ENCODE results near the gene SLF2.

- no peak for TF ChIP-seq POLR2A (IDR thresholded peaks at IDR 0.05)
- TF ChIP-seq EP300 (IDR thresholded peaks at IDR 0.05) = no peak
These were observed 82.4 kb downstream of the SLF2 start for GRCh38 chr10:100995181-100995580.
